SJSA1 (cell line): ENCODE measurements around the gene GRB14. TPM values are rescaled to one million over a fixed set of nuclear protein-coding genes. Genes with fewer than 3 reads are reported as not detected.

Source experiments
- total RNA-seq: library from RNA; depleted of rRNA; stranded (reverse); fragments of >200 nt; shearing (Covaris generic); gene quantifications from 2 replicates; pipeline ENCODE4 v1.2.3, GENCODE V29; 2014; rRNA removed

The GRB14 gene
- total RNA-seq, 1 experiment from 2014 or later, result not detected

Other genes starting within 250 kb of the GRB14 start
- gene COBLL1, start 220.3 kb upstream of the GRB14 start, total RNA-seq, result 8.4 and 10.6 TPM in 2 replicates